Activated T-helper 1 cell treated with Interleukin-2 at 50 U/mL for 16 hours (primary cell): ENCODE data around the gene SAMD10.
A peak's percentile ranks its signal among the peaks of the same experiment; 100 is the strongest.

Experiments used
- DNase-seq: peaks from one replicate; pipeline ENCODE4 v3.0.0-alpha.2; 2020; ENCODE audit warnings: low read depth

Gene SAMD10

DNA sequence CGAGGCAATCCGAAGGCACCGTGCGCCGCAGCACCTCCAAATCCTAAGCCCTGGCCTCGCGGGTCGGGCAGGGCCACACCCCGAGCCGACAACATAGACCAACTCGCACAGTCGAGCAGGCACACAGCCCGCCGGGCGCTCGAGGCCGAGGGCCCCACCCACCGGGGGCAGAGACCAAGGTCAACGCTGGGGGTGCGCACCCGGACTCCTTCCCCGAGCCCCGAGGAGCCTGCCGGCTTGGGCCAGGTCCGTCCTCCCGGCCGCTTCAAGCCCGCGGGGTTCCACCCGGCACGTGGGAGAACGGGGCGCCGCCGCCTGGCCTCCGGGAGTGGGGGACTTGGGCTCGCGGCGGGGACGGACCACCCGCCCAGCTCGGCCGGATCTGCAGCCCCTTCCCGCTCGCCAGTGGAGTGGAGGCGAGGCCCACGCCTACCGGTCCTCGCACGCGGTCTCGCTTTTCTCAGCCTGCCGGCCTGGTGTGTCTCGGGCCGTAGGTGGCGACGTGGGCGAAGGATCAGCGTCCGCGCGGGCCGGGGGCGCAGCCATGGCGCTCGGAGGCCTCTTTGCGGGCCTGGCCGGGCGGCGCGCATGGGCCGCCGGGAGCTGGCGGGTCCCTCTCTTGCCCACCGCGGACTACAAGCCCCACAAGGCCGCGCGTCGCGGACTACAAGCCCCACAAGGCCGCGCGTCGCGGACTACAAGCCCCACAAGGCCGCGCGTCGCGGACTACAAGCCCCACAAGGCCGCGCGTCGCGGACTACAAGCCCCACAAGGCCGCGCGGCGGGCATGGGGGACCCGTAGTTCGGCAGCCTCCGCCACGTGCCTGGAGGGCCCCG is 23.4 kb downstream of the SAMD10 start, which contains the start of gene UCKL1:
UCKL1 (minus strand) TSS at position 590 of the 837 bp plus-strand sequence; CDS start at position 546, 44 bp downstream.
- DNase-seq, result peak; percentile 84

DNA sequence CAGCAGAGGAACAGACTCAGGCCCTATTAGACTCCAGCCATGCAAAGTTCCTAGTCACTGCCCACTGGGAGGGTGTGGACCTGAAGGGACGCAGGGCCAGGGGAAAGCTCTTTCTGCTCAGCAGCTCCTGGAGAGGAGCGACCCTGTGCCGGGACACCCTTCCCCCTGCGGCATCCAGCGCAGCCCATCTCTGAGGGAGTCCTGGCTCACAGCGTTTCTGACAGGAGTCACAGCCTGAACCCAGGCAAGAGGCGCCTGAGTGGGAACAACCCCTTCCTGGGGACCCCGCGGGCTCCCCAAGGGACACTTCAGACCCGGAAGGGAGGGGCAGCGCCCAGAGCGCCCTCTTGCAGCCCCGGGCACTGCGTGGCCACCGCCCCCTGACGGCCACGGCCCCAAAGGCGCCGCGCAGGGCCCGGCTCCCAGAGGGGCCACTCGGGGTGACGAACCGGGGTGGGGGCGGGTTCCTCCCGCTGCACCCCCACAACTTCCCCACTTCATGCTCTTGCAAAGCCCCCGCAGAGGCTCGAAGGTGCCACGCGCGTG is 24.1 kb downstream of the SAMD10 start:
- no peak for DNase-seq

DNA sequence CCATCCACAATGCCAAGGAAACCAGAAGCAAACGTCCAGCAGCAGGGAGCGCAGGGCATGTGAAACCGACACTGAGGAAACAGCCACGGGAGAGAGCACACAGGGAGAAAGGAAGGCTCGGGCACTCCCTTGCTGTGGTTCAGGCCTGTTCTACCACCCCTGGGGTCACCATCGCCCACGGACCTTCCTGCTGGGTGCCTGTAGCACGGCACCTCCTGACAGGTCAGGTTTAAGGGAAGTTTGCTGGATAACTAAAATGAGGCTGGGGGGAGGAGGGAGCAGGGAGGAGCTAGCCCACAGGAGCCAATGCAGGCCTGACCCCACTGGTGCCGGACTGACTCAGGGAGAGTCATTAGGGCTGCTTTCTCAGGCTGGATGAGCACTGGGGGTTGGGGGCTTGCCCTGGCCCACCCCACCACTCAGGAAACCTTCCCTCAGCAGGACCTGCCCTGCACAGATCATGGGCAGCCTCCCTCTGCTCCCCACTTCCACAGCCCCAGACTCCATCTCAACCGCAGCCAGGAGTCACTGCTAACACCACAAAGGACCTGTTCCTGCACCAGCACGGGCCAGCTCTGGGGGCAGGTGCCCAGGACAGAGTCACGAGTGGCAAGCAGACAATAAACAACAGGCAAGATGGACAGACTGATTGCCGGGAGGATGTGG is 25.5 kb downstream of the SAMD10 start:
- no peak for DNase-seq

DNA sequence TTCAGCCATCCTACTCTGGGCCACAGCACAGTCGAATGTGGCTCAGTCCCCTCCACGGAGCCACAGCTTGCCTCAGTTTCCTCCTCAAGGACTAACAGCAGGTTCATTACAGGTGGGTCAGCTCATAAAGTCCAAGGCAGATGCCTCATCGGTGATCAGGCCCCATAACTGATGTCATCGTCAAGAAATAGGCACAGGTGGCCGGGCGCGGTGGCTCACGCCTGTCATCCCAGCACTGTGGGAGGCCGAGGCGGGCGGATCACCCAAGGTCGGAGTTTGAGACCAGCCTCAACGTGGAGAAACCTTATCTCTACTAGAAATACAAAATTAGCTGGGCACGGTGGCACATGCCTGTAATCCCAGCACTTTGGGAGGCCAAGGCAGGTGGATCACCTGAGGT is 26.7 kb downstream of the SAMD10 start:
- no peak for DNase-seq

- no peak for DNase-seq
Measured at GRCh38 chr20:63952210-63952535, 27.3 kb downstream of the SAMD10 start.

DNA sequence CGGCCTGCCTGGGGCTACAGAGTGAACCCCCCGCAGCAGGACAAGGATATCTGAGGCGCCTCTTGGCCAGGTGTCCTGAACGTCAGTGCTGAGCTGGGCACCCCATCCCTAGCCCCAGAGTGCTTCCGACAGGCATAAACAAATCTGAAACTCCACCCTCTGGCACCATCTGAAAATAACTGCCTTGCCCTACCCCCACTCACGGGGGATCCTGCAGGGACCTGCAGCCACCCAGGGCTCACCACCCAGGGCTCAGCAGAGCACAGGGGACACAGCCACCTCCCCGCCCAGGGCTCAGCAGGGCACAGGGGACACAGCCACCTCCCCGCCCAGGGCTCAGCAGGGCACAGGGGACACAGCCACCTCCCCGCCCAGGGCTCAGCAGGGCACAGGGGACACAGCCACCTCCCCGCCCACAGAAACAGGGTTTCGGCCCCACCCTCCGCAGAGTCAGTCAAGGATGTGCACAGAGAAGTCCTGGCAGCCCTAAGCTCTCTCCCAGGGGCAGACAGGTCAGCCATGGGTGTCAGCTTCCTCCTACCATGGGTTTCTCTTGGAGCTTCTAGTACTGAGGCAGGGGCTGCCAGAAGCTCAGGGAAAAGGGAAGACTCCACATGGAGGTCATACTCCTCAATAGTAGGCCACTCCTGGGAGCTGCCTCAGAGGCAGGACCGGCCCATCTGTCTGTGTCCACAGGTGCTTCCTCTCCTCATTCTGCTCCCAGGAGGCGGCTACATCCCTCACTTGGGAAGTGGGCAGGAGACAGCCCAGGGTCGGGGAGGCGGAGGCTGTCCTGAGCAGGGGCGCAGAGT is 27.8 kb downstream of the SAMD10 start:
- no peak for DNase-seq

- no peak for DNase-seq
Measured at GRCh38 chr20:63950701-63951397, 28.6 kb downstream of the SAMD10 start.

GRCh38 chr20:63947638-63948456 is 31.6 kb downstream of the SAMD10 start:
- no peak for DNase-seq

DNA sequence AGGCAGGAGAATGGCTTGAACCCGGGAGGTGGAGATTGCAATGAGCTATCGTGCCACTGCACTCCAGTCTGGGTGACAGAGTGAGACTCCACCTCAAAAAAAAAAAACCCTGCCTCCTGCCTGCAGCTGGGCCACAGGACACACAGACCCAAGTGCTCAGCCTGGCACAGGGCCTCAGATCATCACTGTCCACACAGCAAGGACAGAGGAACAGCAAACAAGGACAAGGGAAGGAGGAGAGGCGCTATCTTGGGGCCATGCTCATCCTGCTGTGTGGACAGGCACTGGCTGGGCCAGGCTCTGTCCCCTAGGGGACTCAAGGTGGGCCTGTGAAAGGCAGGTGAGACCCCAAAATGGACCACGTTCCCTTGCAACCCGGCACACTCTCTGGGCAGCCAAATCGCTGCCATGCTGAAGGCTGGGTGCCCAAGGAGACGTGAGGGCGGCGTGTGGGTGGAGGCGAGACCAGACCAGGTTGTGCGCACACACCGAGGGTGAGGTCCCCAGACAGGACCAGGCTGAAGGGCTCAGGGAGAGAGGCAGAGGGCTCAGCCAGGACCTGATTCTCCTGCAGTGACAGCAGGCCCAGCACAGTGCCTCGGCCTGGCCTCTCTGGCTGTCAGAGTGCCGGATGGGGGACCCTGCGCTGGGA is 32.3 kb downstream of the SAMD10 start:
- DNase-seq, result no peak

DNA sequence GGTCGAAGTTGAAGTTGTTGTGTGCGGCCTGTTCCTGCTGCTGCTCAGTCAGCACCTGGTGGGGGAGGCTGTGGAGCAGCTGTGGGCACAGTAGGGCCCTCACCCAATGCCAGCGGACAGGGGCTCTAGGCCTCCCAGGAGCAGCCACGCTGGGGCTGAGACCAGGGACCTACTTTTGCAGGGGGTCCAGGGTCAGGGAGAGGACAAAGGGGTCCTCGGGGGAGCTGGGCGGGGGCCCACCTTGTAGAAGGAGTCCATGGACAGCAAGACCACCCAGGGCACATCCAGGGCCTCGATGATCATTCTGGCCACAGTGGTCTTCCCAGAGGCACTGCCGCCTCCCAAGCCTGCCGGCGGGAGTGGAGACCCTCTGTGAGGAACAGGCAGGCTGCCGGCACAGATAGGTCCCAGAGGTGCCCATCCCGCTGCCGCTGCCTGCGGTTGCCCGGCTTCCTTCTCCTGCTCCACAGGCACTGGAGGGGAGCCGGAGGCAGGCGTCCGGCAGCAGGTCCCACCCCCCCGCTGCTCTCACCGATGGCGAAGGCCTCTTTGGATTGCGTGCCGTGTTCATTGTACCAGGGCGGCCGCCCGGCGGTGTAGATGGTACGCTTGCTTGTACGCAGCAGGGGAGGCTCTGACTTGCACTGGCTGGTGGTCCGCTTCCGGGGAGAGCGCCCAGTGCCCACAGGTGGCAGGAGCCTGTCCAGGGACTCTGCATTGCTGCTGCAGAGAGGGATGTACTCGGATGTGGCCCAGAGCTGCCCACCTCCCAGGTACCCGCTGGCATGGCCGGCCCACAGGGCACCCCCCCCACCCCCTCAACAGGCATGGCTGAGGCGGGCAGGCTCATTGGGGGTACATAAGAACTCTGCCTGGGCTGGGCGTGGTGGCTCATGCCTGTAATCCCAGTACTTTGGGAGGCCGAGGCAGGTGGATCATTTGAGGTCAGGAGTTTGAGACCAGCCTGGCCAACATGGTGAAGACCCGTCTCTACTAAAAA is 33.2 kb downstream of the SAMD10 start:
- DNase-seq, result no peak

DNA sequence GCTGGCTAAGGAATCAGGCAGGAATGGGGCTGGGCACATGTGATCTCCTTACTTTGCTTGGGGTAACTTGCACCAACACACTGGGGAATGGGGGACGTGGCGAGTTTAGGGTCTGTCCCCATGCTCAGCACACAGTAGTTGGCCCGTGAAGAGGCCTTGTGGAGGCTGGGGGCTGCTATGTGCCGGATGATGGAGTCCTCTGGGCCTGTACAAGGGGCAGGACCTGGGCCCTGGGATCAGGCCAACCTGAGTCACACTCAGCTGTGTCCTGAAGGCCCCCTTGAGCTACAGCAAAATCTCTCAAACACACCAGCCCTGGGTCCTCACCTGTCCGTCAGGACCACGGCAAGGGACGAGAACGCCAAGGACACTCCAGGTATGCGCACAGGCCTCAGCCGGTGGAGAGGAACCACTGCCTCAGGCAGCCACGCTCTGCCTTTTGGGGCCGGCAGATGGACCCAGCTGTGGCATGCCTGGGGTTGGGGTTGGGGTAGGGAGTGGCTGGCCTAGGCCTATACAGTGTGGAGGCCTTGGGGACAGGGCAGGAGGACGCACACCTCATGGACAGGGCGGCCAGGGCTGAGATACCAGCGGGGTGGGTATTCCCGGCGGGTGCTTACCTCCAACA is 34.3 kb downstream of the SAMD10 start:
- no peak for DNase-seq

DNA sequence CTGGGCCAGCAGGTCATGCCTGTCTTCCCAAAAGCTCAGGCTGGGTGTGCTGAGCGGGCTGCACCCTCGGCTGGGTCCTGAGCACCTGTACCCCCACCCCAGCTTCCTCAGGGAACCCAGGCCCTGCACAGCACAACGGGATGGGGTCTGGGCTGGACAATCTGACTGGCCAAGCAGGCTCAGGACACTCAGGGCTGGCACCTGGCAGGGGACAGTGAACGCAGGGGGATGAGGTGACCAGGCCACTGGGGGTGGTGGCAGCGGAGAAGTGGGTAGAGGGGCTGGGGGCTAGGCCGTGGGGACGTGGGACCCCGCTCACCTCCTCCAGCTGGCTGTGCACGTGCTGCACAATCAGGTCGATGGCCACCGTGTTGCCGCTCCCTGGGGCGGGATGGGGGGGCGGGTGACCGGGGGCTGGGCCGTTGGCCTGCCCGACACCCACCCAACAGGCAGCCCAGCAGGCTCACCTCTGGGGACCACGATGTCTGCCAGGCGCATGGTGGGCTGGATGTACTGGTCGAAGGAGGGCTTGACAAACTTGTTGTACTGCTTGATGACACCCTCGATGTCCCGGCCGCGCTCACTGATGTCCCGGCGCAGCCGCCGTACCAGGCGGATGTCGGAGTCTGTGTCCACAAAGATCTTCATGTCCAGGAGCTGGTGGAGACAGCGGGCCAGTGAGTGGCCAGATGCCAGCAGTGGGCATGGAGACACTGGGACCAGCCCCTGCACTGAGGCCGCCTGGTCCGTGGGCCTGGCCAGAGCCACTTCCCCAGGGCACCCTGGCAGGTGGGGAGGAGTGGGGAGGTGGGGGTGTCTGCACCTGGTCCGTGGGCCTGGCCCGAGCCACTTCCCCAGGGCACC is 35.1 kb downstream of the SAMD10 start:
- DNase-seq, result no peak

- DNase-seq, result no peak
Measured at GRCh38 chr20:63943808-63944077, 35.7 kb downstream of the SAMD10 start.

- no peak for DNase-seq
Measured at GRCh38 chr20:63942969-63943807, 36.3 kb downstream of the SAMD10 start.

- DNase-seq, result no peak
Measured at GRCh38 chr20:63942250-63942951, 37.0 kb downstream of the SAMD10 start.
